GM18508 (cell line): ENCODE results near the gene STX11.
"Not testable (repeated sequence)": the region's sequence is repeated elsewhere in the genome, so short reads cannot be mapped to it uniquely, and the experiment has no call there.

ENCODE experiments used
- ATAC-seq: cut with Tn5 transposase; IDR thresholded peaks from one replicate; pipeline ENCODE4 v1.9.1; 2021; ENCODE audit warnings: moderate number of reproducible peaks; ENCODE audit not compliant: insufficient read depth, unreplicated experiment

STX11 gene

DNA sequence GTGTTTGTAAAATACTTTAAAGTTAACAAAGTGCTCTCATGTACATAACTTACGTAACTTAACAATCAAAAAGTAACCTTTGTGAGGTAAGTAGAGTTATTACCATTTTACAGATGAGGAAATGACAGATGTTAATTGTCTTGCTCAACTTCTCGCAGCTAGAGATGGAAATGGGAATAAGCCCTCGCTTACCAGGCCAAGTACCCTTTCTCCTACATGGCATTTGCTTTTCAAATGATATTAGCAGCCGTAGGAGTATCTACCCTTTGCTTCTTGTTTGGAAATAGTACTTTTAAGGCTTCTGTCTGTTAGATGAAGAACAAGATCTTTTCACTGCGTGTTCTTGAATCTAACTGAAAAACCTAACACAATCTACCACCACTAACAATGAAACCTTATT lies 15.5 kb downstream of the STX11 start:
- ATAC-seq: no peak

- no peak for ATAC-seq
Measured at GRCh38 chr6:144170044-144170443, 19.7 kb downstream of the STX11 start.

DNA sequence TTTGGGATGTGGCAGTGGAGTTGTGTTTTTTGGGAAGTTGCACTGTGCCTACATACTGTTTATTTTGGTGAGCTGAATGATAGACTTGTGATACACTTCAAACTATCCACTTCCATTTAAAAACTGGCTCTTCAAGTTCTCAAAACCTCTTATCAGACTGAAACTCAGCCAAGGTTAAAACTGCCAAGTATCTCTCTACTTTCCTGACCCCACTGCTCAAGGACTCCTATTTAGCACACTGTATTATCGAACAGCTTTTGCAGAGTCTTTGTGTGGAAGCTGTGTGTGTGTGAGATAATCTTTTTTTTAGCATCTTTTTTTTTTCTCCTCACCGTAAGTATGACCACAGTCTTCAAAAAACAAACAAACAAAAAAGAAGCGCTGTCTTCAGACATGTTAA lies 21.1 kb downstream of the STX11 start:
- ATAC-seq: no peak

DNA sequence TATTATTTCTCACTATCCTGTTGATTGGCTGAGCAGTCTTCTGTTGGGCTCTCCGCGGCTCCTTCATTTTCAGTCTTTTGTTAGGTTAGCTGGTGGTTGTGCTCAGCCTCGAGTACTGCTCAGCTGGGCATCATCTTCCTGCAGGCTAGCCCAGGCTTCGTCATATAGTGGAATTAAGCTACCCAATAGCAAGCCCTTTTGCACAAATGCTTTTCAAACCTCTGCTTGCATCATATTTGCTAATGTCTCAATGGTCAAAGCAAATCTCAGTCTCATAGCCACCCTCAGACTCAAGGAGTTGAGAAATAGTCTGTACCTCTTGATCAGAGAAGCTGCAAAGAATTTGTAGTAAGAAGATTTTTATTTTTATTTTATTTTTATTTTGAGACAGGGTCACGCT lies 23.7 kb downstream of the STX11 start:
- ATAC-seq: no peak

DNA sequence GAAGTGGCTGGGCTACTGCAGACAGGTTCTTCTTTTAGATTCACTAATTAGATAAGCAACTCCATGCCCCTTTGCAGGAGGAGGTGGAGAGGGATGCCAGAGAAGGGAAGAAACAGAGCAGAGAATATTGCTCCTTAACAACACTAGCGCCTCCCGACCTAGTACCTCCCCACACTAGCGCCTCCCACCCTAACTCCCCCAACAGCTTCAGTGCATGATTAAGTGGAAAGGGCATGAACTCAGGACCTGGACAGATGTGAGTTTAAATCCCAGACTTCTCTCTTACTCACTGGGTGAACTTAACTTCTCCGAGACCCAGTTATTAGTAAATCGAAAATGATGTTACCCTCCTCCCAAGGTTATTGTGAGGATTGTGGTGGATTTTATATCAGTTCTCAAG lies 25.7 kb downstream of the STX11 start:
- no peak for ATAC-seq

- no peak for ATAC-seq
Measured at GRCh38 chr6:144177726-144178125, 27.4 kb downstream of the STX11 start.

DNA sequence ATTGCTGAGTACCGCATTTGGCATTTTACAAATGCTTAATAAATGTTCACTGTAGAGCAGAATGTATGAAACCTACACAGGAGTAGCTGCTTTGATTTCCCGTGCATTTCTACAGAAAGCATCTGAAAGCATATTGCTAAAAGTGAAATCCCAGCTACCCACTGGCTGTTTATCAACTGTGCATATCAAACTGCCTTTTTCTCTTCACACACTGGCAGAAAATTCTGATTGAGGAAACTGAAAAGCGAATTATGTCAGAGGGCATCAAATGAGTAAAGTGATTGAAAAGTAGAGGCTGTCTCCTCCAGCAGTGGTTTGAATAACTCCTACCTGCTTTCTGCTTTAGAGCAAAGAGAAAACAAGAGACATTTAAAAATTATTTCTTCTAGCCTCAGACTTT lies 28.0 kb downstream of the STX11 start:
- no peak for ATAC-seq

- no peak for ATAC-seq
Measured at GRCh38 chr6:144179237-144179636, 28.9 kb downstream of the STX11 start.

DNA sequence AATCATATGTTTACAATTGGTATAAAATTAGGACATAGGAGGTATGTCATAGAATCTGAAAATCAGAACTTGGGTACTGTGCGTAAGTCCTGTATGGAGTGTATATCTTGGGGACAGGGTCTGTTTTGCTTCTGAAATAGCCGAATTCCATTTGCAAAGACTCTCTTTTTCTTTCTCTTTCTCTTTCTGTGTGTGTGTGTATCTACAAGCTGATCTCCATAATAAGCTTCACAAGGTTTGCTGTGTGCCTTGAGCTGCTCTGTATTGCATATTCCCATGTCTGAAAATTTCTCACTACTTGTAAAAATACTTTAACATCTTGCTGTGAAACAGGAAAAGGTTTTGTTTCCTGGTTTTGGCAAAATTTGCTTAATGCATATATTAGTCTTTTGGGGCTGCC lies 29.5 kb downstream of the STX11 start:
- ATAC-seq: no peak

GRCh38 chr6:144180354-144180753 lies 30.0 kb downstream of the STX11 start:
- ATAC-seq: not testable (repeated sequence)

DNA sequence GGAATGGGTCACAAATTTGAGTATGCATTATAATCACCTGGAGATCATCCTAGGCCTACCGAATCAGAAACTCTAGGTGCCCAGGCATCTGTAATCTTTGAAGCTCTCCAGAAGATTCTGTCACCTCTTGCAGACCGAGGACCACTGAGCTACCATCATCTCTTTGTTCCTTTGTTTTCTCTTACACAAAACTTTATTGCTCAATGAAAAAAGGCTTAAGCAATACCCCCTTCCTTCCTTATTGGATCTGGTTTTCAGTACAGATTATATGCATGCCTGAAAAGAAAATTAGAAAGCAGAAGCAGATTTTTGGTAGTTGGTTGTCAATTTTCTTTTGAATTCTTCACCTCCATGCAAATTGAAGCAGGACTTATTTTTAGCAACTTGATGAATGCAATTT lies 31.3 kb downstream of the STX11 start:
- no peak for ATAC-seq

- ATAC-seq: not testable (repeated sequence)
Measured at GRCh38 chr6:144184186-144184585, 33.9 kb downstream of the STX11 start.

- ATAC-seq: no peak
Measured at GRCh38 chr6:144185133-144185836, 35.0 kb downstream of the STX11 start.

GRCh38 chr6:144186817-144187625 lies 36.7 kb downstream of the STX11 start:
- ATAC-seq: no peak

DNA sequence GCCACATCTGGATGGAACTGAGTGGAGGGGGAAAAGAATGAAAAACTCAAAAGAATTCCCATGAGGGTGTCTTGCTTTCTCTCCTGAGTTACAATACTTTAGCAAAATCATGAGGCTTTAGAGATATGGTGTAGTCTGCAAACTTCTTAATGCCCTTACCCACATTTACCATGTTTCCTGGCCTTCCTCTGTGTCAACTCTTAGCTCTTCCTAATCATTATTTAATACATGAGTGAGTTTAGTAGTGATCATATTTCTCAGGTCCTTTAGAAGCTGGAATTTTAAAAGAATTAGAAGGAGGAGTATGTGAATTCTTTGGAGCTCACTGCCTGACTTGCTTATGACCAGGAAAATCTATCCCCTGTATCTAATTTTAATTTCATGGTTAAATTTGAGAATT lies 39.0 kb downstream of the STX11 start:
- ATAC-seq: no peak

GRCh38 chr6:144190080-144190479 lies 39.8 kb downstream of the STX11 start:
- no peak for ATAC-seq

GRCh38 chr6:144190593-144190992 lies 40.3 kb downstream of the STX11 start:
- no peak for ATAC-seq

DNA sequence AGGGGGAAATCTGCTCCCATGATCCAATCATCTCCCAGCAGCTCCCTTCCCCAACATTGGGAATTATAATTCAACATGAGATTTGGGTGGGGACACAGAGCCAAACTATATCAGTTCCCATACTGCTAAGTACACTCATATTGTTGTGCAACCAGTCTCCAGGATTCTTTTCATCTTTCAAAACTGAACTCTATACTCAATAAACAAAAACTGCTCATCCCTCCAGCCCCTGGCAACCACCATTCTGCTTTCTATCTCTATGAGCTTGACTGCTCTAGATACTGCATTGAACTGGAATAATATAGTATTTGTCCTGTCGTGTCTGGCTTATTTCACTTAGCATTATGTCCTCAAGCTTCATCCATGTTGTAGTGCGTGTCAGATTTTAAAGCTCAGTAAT lies 42.9 kb downstream of the STX11 start:
- ATAC-seq: no peak

DNA sequence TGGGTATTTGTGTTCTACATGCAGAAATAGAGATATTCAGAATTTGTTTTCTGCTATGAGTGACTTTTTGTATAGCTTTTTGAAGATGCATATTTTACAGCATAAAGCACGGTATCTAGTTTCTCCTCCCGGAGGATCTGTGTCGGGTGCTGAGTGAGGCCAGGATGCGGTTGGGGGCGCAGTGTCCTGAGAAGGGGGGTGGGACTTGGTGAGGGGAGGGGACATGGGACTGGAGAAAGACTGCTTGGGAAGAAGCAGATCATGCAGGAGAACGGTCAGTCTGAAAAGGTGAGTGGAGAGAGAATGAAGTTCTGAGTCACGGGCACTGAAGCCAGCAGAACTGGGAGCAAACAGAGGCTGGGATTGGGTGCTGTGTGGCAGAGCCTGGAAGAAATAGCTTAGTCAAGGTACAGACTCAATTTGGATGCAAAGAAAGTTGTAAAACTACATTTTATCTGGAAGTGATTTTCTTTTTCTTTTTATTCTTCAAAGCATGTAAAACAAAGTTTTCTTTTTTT lies 44.0 kb downstream of the STX11 start:
- no peak for ATAC-seq

DNA sequence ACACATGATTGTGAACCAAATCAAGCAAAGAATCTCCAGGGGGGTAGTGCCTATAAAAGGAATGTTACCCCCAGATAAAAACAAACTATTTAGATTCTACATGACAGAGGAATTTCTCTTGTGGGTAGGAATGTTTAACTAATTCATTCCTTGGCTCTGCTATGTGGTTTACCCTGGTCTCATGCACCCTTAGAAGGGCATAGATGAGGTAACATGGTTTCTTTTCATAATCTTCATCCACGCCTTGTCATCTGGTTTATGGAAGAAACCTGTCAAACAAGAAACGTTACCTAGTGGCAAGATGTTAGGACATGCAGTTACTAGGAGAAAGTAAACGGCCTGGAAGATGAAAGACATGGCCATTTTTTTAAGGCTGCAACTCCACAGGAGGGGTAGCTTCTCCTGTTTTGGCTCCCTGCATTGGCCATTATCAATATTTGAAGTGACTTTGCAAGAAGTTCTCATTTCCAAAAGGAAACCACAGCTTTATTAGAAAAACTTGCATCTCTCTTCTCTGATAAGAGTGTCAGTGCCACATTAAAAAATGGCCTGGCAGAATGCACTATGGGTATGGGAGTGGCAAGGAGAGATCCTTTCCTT lies 45.5 kb downstream of the STX11 start:
- ATAC-seq: no peak

- ATAC-seq: no peak
Measured at GRCh38 chr6:144197919-144198318, 47.6 kb downstream of the STX11 start.
